Activated CD8-positive, alpha-beta memory T cell treated with anti-CD3 and anti-CD28 coated beads, Interleukin-2, amount 10 ng/mL, durations not matched to agents 7 days and 5 days (primary cell): ENCODE measurements around the gene KANSL1. TPM values are rescaled to one million over a fixed set of nuclear protein-coding genes. Genes with fewer than 3 reads are reported as not detected.

Experiments used
- ATAC-seq: fragments of 150-1000 bp; cut with Tn5 transposase; one replicate; pipeline ENCODE4 v1.10.0; 2021; ENCODE audit warnings: moderate library complexity
- CTCF ChIA-PET: fragments of 350-600 bp; sonication (Branson Sonifier 250); formaldehyde crosslinking; loops from one replicate; lab custom pipeline; 2021; ENCODE audit warnings: antibody characterized with exemption; lab: Charles Lee
- DNase-seq: peaks from one replicate; pipeline ENCODE4 v3.0.0-alpha.2; 2020
- H3K27ac Mint-ChIP-seq: one replicate; pipeline ENCODE4 v1.8.0; 2021; ENCODE audit warnings: mild to moderate bottlenecking, mixed read lengths
- H3K27me3 Mint-ChIP-seq: one replicate; pipeline ENCODE4 v1.8.0; 2021; ENCODE audit warnings: mixed read lengths
- H3K36me3 Mint-ChIP-seq: one replicate; pipeline ENCODE4 v1.8.0; 2021; ENCODE audit warnings: mild to moderate bottlenecking, mixed read lengths
- H3K4me1 Mint-ChIP-seq: one replicate; pipeline ENCODE4 v1.8.0; 2021; ENCODE audit warnings: mixed read lengths
- H3K4me3 Mint-ChIP-seq: one replicate; pipeline ENCODE4 v1.8.0; 2021; ENCODE audit warnings: mild to moderate bottlenecking, moderate library complexity, mixed read lengths
- H3K9me3 Mint-ChIP-seq: one replicate; pipeline ENCODE4 v1.8.0; 2022; ENCODE audit warnings: low read depth, mixed read lengths
- total RNA-seq, 2 experiments: library from RNA; stranded (reverse); gene quantifications; one replicate each; pipeline ENCODE4 v1.2.3, GENCODE V29; 2021

The KANSL1 gene
- total RNA-seq, 2 experiments from 2014 or later = 85.7 to 132 TPM

- H3K27ac Mint-ChIP-seq = peak overlapping the region; percentile 56
- H3K4me1 Mint-ChIP-seq = peaks cover 78% of the 10 kb centered on the region
- H3K27me3 Mint-ChIP-seq = no peaks in the 10 kb centered on the region
- DNase-seq (no peak), ATAC-seq (no peak)
- H3K36me3 Mint-ChIP-seq = peaks cover 25% of the 10 kb centered on the region
- CTCF ChIA-PET = interaction anchor here (1.1 to 2.1 kb wide), 5 partner anchors 12 to 114 kb away, joined by 3 to 10 read pairs (median 7); partner anchors contain the start of gene KANSL1
- no peak overlapping the region for H3K4me3 Mint-ChIP-seq
- H3K9me3 Mint-ChIP-seq = no peaks in the 10 kb centered on the region
Observed at GRCh38 chr17:46158323-46159296, 34.6 kb downstream of the KANSL1 start.

- no peaks in the 10 kb centered on the region for H3K9me3 Mint-ChIP-seq
Observed at GRCh38 chr17:46157443-46158062, 35.7 kb downstream of the KANSL1 start.

GRCh38 chr17:46154151-46154816, 38.9 kb downstream of the KANSL1 start:
- Mint-ChIP-seq H3K4me3 (peak overlapping the region; percentile 50), H3K4me1 (peaks cover 76% of the 10 kb centered on the region), H3K36me3 (peaks cover 25% of the 10 kb centered on the region), H3K9me3 (no peaks in the 10 kb centered on the region), H3K27me3 (no peaks in the 10 kb centered on the region), H3K27ac (peak overlapping the region; percentile 83)
- ATAC-seq = peak; percentile 61
- DNase-seq = peak; percentile 53
- CTCF ChIA-PET = interaction anchor here (0.7 to 2.4 kb wide), 6 partner anchors 8 to 59 kb away, joined by 3 to 13 read pairs (median 6); no protein-coding TSS in a partner anchor

More at GRCh38 chr17:46157443-46158062, 35.7 kb downstream of the KANSL1 start:
- H3K4me1 Mint-ChIP-seq = peaks cover 77% of the 10 kb centered on the region
- CTCF ChIA-PET = interaction anchor here (1.4 to 2.1 kb wide), 6 partner anchors 11 to 113 kb away, joined by 3 to 10 read pairs (median 5); partner anchors contain the start of gene KANSL1
- no peak overlapping the region for H3K4me3 Mint-ChIP-seq
- peak overlapping the region; percentile 38 for H3K27ac Mint-ChIP-seq
- DNase-seq (no peak), ATAC-seq (no peak)
- peaks cover 22% of the 10 kb centered on the region for H3K36me3 Mint-ChIP-seq
- no peaks in the 10 kb centered on the region for H3K27me3 Mint-ChIP-seq

- H3K4me1 Mint-ChIP-seq = peaks cover 79% of the 10 kb centered on the region
- H3K4me3 Mint-ChIP-seq = no peak overlapping the region
- CTCF ChIA-PET = interaction anchor here (1.1 to 1.7 kb wide), 4 partner anchors 15 to 41 kb away, joined by 3 to 5 read pairs (median 4); partner anchors contain the start of gene KANSL1
- H3K27me3 Mint-ChIP-seq = no peaks in the 10 kb centered on the region
- H3K36me3 Mint-ChIP-seq = peaks cover 29% of the 10 kb centered on the region
- H3K27ac Mint-ChIP-seq = no peak overlapping the region
- H3K9me3 Mint-ChIP-seq = no peaks in the 10 kb centered on the region
- ATAC-seq = no peak
- no peak for DNase-seq
Observed at GRCh38 chr17:46152423-46152822, 40.8 kb downstream of the KANSL1 start.

GRCh38 chr17:46151762-46152161, 41.5 kb downstream of the KANSL1 start:
- Mint-ChIP-seq H3K27ac (no peak overlapping the region), H3K27me3 (no peaks in the 10 kb centered on the region), H3K4me3 (no peak overlapping the region), H3K4me1 (peaks cover 79% of the 10 kb centered on the region), H3K9me3 (no peaks in the 10 kb centered on the region), H3K36me3 (peaks cover 32% of the 10 kb centered on the region)
- DNase-seq (no peak), ATAC-seq (no peak)
- CTCF ChIA-PET = interaction anchor here (1.1 to 1.7 kb wide), 5 partner anchors 8 to 41 kb away, joined by 3 to 5 read pairs (median 4); partner anchors contain the start of gene KANSL1

- peaks cover 75% of the 10 kb centered on the region for H3K4me1 Mint-ChIP-seq
- CTCF ChIA-PET = interaction anchor here (1.4 kb wide), 1 partner anchor 9 kb away, joined by 3 read pairs; no protein-coding TSS in a partner anchor
- DNase-seq = no peak
- no peak for ATAC-seq
- H3K27me3 Mint-ChIP-seq = no peaks in the 10 kb centered on the region
- H3K4me3 Mint-ChIP-seq = no peak overlapping the region
- H3K9me3 Mint-ChIP-seq = no peaks in the 10 kb centered on the region
- no peak overlapping the region for H3K27ac Mint-ChIP-seq
- peaks cover 34% of the 10 kb centered on the region for H3K36me3 Mint-ChIP-seq
Observed at GRCh38 chr17:46150216-46150963, 42.8 kb downstream of the KANSL1 start.

- Mint-ChIP-seq H3K27me3 (no peaks in the 10 kb centered on the region), H3K4me1 (peaks cover 74% of the 10 kb centered on the region), H3K27ac (no peak overlapping the region), H3K4me3 (no peak overlapping the region), H3K36me3 (peaks cover 34% of the 10 kb centered on the region), H3K9me3 (no peaks in the 10 kb centered on the region)
- DNase-seq (no peak), ATAC-seq (no peak)
- CTCF ChIA-PET = interaction anchor here (1.7 kb wide), 1 partner anchor 65 kb away, joined by 4 read pairs; no protein-coding TSS in a partner anchor
Observed at GRCh38 chr17:46148247-46148646, 45.0 kb downstream of the KANSL1 start.

GRCh38 chr17:46147296-46147695, 45.9 kb downstream of the KANSL1 start:
- Mint-ChIP-seq H3K36me3 (peaks cover 33% of the 10 kb centered on the region), H3K9me3 (no peaks in the 10 kb centered on the region), H3K4me1 (peaks cover 72% of the 10 kb centered on the region), H3K27ac (peak overlapping the region; percentile 60), H3K27me3 (no peaks in the 10 kb centered on the region), H3K4me3 (no peak overlapping the region)
- CTCF ChIA-PET = interaction anchor here (0.5 to 2.5 kb wide), 4 partner anchors 8 to 85 kb away, joined by 3 to 13 read pairs (median 4); no protein-coding TSS in a partner anchor
- ATAC-seq = no peak
- no peak for DNase-seq

GRCh38 chr17:46144246-46144645, 49.0 kb downstream of the KANSL1 start:
- CTCF ChIA-PET = interaction anchor here (3.3 kb wide), 1 partner anchor 42 kb away, joined by 17 read pairs; no protein-coding TSS in a partner anchor
- peaks cover 79% of the 10 kb centered on the region for H3K4me1 Mint-ChIP-seq
- no peaks in the 10 kb centered on the region for H3K9me3 Mint-ChIP-seq
- H3K4me3 Mint-ChIP-seq = no peak overlapping the region
- DNase-seq = no peak
- H3K36me3 Mint-ChIP-seq = peaks cover 20% of the 10 kb centered on the region
- no peak overlapping the region for H3K27ac Mint-ChIP-seq
- ATAC-seq = no peak
- H3K27me3 Mint-ChIP-seq = no peaks in the 10 kb centered on the region

- H3K4me1 Mint-ChIP-seq = peaks cover 81% of the 10 kb centered on the region
- no peak overlapping the region for H3K27ac Mint-ChIP-seq
- peaks cover 19% of the 10 kb centered on the region for H3K36me3 Mint-ChIP-seq
- DNase-seq (no peak), ATAC-seq (no peak)
- CTCF ChIA-PET = interaction anchor here (0.7 to 3.3 kb wide), 2 partner anchors 42 to 58 kb away, joined by 3 to 17 read pairs; no protein-coding TSS in a partner anchor
- no peaks in the 10 kb centered on the region for H3K27me3 Mint-ChIP-seq
- H3K4me3 Mint-ChIP-seq = no peak overlapping the region
- H3K9me3 Mint-ChIP-seq = no peaks in the 10 kb centered on the region
Observed at GRCh38 chr17:46143827-46144236, 49.4 kb downstream of the KANSL1 start.

- Mint-ChIP-seq H3K9me3 (no peaks in the 10 kb centered on the region), H3K27me3 (no peaks in the 10 kb centered on the region), H3K4me3 (no peak overlapping the region), H3K27ac (no peak overlapping the region), H3K36me3 (peaks cover 13% of the 10 kb centered on the region), H3K4me1 (peaks cover 79% of the 10 kb centered on the region)
- CTCF ChIA-PET = no interaction called here
- no peak for DNase-seq
- no peak for ATAC-seq
Observed at GRCh38 chr17:46141645-46142044, 51.6 kb downstream of the KANSL1 start.

- H3K27ac Mint-ChIP-seq = no peak overlapping the region
- H3K4me1 Mint-ChIP-seq = peaks cover 81% of the 10 kb centered on the region
- H3K36me3 Mint-ChIP-seq = peaks cover 11% of the 10 kb centered on the region
- no peaks in the 10 kb centered on the region for H3K27me3 Mint-ChIP-seq
- ATAC-seq = no peak
- CTCF ChIA-PET = no interaction called here
- H3K4me3 Mint-ChIP-seq = no peak overlapping the region
- no peaks in the 10 kb centered on the region for H3K9me3 Mint-ChIP-seq
- DNase-seq = no peak
Observed at GRCh38 chr17:46140645-46141197, 52.5 kb downstream of the KANSL1 start.
